BJ (cell line): Measurements from ENCODE around the gene OR2T4. TPM values are rescaled to one million over a fixed set of nuclear protein-coding genes. Genes with fewer than 3 reads are reported as not detected.

Experiments
- CTCF ChIA-PET: fragments of 350-600 bp; formaldehyde crosslinking; extraction: SDS; loops from one replicate; lab custom pipeline; 2021; ENCODE audit warnings: antibody characterized with exemption, inconsistent platforms; lab: Yijun Ruan, JAX
- POLR2A ChIA-PET: fragments of 300-600 bp; sonication (Branson Sonifier 250); formaldehyde crosslinking; extraction: SDS; loops from one replicate; lab custom pipeline; 2021; ENCODE audit warnings: antibody characterized with exemption; lab: Charles Lee
- DNase-seq: peaks from one replicate; pipeline ENCODE4 v3.0.0-alpha.2; 2011; ENCODE audit warnings: low read depth
- H3K27me3 ChIP-seq: 2 replicates; pipeline ENCODE4 v1.6.0; 2011; ENCODE audit warnings: low read length; ENCODE audit not compliant: control insufficient read depth, insufficient read depth
- H3K36me3 ChIP-seq: 2 replicates; pipeline ENCODE4 v1.5.1; 2011; ENCODE audit warnings: low read length; ENCODE audit not compliant: control insufficient read depth, insufficient read depth
- H3K4me3 ChIP-seq: 2 replicates; pipeline ENCODE4 v1.5.1; 2011; ENCODE audit warnings: low read depth, mild to moderate bottlenecking, control low read depth, low read length
- polyA minus RNA-seq: library from RNA; depleted of rRNA, polyadenylated mRNA; stranded (reverse); fragments of >200 nt; gene quantifications from 2 replicates; pipeline ENCODE4 v1.2.3, GENCODE V29; 2011; rRNA and poly(A)+ RNA removed
- polyA plus RNA-seq: library from polyadenylated mRNA; depleted of rRNA; stranded (reverse); fragments of >200 nt; gene quantifications from 2 replicates; pipeline ENCODE4 v1.2.3, GENCODE V29; 2011; rRNA removed
- TF ChIP-seq, protein P1 (sequence below): IDR thresholded peaks from 2 replicates; pipeline ENCODE4 v1.5.1; 2011; ENCODE audit warnings: low read depth, mild to moderate bottlenecking, control low read depth, inconsistent platforms, low read length, moderate library complexity; ENCODE audit not compliant: insufficient read depth

Gene OR2T4, protein sequence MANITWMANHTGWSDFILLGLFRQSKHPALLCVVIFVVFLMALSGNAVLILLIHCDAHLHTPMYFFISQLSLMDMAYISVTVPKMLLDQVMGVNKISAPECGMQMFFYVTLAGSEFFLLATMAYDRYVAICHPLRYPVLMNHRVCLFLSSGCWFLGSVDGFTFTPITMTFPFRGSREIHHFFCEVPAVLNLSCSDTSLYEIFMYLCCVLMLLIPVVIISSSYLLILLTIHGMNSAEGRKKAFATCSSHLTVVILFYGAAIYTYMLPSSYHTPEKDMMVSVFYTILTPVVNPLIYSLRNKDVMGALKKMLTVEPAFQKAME
- polyA plus RNA-seq (not detected in 2 replicates), polyA minus RNA-seq (not detected in 2 replicates)

DNA sequence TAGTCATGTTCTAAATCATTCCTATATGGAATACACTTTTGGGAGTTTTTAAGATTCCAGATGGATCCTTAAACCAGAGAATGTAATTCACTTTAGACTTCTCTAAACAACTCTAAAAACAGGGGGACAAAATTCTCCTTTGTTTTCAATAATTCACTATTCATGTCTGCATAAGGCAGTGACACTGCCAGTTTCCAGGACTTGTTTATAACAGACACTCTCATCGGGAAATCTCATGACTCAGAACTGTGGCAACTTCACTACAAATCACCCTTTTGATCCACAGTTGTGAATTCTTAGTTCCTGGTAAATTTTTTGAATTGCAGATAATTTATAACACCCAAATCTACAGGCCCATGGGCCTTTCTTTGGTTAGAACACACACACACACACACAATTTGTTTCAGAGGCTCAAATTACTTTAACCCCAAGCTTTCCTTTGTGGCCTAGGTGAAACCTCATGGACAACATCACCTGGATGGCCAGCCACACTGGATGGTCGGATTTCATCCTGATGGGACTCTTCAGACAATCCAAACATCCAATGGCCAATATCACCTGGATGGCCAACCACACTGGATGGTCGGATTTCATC lies at the start of gene OR2T4:
OR2T4 (plus strand) TSS at position 545 of the 595 bp plus-strand sequence; CDS start at position 545, 0 bp downstream.
- POLR2A ChIA-PET, result no interaction called here
- TF ChIP-seq, protein P1, sequence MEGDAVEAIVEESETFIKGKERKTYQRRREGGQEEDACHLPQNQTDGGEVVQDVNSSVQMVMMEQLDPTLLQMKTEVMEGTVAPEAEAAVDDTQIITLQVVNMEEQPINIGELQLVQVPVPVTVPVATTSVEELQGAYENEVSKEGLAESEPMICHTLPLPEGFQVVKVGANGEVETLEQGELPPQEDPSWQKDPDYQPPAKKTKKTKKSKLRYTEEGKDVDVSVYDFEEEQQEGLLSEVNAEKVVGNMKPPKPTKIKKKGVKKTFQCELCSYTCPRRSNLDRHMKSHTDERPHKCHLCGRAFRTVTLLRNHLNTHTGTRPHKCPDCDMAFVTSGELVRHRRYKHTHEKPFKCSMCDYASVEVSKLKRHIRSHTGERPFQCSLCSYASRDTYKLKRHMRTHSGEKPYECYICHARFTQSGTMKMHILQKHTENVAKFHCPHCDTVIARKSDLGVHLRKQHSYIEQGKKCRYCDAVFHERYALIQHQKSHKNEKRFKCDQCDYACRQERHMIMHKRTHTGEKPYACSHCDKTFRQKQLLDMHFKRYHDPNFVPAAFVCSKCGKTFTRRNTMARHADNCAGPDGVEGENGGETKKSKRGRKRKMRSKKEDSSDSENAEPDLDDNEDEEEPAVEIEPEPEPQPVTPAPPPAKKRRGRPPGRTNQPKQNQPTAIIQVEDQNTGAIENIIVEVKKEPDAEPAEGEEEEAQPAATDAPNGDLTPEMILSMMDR, result no peak
- Histone ChIP-seq H3K36me3 (no peaks in the 10 kb centered on the region), H3K27me3 (no peaks in the 10 kb centered on the region), H3K4me3 (no peak within 1 kb of the TSS)
- CTCF ChIA-PET, result no interaction called here
- DNase-seq, result no peak

DNA sequence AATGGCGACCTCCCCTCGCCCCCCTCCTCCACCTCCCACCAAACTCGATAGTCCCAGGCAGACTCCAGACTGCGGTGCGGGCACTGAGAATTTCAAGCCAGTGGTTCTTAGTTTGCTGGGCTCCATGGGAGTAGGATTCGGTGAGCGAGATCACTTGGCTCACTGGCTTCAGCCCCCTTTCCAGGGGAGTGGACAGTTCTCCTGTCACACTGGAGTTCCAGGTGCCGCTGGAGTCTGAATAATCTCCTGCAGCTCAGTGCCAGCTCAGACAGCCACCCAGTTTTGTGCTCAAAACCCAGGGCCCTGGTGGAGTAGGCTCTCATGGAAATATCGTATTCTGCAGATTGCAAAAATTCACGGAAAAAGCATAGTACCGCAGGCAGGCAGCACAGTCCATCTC lies 44.7 kb upstream of the OR2T4 start:
- Histone ChIP-seq H3K4me3 (no peak overlapping the region), H3K36me3 (no peaks in the 10 kb centered on the region), H3K27me3 (no peaks in the 10 kb centered on the region)
- CTCF ChIA-PET, result no interaction called here
- TF ChIP-seq, protein P1, result no peak
- POLR2A ChIA-PET, result no interaction called here
- DNase-seq, result no peak

DNA sequence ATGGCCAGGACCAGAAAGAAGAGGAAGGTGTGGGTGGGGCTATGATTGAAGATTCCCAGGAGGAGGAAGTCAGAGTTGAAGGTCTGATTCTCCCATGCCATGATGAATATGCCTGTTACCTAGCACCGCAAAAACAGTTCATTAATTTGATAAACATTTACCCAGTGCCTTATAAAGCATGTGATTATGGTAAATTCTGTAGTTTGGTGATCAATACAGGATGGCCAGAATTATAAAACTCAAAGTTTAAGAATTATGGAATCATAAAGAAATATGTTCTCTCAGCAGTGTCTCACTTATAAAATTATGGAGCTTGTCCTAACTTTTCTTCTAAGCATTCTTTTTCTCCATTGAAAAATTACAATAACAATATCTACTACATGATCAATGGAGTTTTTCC lies 37.0 kb upstream of the OR2T4 start, which contains the start of gene OR2M7:
OR2M7 (minus strand) TSS at position 101 of the 400 bp plus-strand sequence; CDS start at position 101, 0 bp downstream.
- TF ChIP-seq, protein P1, result no peak
- no peak within 1 kb of the TSS for H3K4me3 ChIP-seq
- no peaks in the 10 kb centered on the region for H3K27me3 ChIP-seq
- no peak for DNase-seq
- H3K36me3 ChIP-seq, result no peaks in the 10 kb centered on the region
- CTCF ChIA-PET, result no interaction called here
- POLR2A ChIA-PET, result no interaction called here

DNA sequence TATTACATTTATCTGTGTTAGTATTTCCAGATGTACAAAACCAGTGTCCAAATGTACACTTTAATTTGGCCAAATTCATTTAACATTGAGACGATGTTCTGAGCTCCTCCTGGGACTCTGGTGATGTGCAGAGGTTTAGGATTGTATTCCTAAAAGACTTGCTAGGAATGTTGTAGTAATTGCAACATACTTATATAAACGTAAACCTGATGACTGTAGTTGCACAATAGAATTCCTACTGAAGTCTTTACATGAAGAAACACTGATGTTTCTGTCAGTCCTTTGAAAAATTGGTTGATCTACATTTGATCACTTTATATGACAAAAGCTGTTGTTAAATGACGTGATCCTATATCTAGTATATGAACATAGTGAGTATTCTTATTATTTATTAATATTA lies 18.0 kb upstream of the OR2T4 start:
- no peak overlapping the region for H3K4me3 ChIP-seq
- DNase-seq, result no peak
- H3K27me3 ChIP-seq, result no peaks in the 10 kb centered on the region
- CTCF ChIA-PET, result no interaction called here
- TF ChIP-seq, protein P1, result no peak
- H3K36me3 ChIP-seq, result no peaks in the 10 kb centered on the region
- POLR2A ChIA-PET, result no interaction called here

DNA sequence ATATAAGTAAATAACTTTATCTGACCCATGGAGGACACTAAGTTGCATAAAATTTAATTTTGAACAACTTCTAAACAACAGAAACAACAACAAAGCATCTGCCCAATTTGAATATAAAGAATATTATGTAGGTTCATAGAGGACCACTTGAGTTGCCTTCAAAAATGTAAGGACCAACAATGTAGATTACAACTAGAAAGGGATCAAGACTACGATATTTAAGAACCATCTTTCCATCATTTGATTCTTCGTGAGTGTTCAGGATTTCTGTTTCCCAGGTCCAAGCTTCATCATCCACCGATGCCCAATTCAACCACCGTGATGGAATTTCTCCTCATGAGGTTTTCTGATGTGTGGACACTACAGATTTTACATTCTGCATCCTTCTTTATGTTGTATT lies 13.0 kb upstream of the OR2T4 start, which contains the start of gene OR14C36:
OR14C36 (plus strand) TSS at position 301 of the 400 bp plus-strand sequence; CDS start at position 301, 0 bp downstream.
- Histone ChIP-seq H3K36me3 (no peaks in the 10 kb centered on the region), H3K27me3 (no peaks in the 10 kb centered on the region), H3K4me3 (no peak within 1 kb of the TSS)
- CTCF ChIA-PET, result no interaction called here
- TF ChIP-seq, protein P1, result no peak
- POLR2A ChIA-PET, result no interaction called here
- no peak for DNase-seq
